OCI-LY7 (cell line): Measurements from ENCODE around the gene TAPBPL. TPM values are rescaled to one million over a fixed set of nuclear protein-coding genes. Genes with fewer than 3 reads are reported as not detected.

ENCODE experiments used
- BruUV-seq: library from RNA; stranded (reverse); fragments of 400-500 nt; replicated peaks from 2 replicates; lab custom pipeline; 2021; lab: Mats Ljungman, UMichigan
- CTCF ChIA-PET: fragments of 300-600 bp; sonication (Branson Sonifier 250); formaldehyde crosslinking; loops from one replicate; lab custom pipeline; 2022; ENCODE audit warnings: antibody characterized with exemption; ENCODE audit not compliant: unreplicated experiment; lab: Charles Lee
- POLR2A ChIA-PET: fragments of 300-600 bp; sonication (Branson Sonifier 250); formaldehyde crosslinking; loops from one replicate; lab custom pipeline; 2022; ENCODE audit warnings: antibody characterized with exemption; lab: Charles Lee
- DNase-seq: peaks from one replicate; pipeline ENCODE4 v3.0.0-alpha.2; 2015; ENCODE audit warnings: low spot score
- H2AFZ ChIP-seq: fragments of 200-600 bp; sonication (generic), shearing (Covaris generic); 2 replicates; pipeline ENCODE4 v1.6.1; 2014; ENCODE audit warnings: mild to moderate bottlenecking, antibody characterized with exemption, low read length, moderate library complexity
- H3K27ac ChIP-seq: fragments of 200-600 bp; sonication (generic); 2 replicates; pipeline ENCODE4 v1.5.1; 2014; ENCODE audit warnings: mixed run types, low read depth, mild to moderate bottlenecking, moderate library complexity, low read length, inconsistent platforms; ENCODE audit not compliant: poor library complexity, severe bottlenecking
- H3K36me3 ChIP-seq: fragments of 200-600 bp; sonication (generic); 2 replicates; pipeline ENCODE4 v1.6.1; 2014; ENCODE audit warnings: mild to moderate bottlenecking, antibody characterized with exemption, low read length, moderate library complexity, mixed read lengths; ENCODE audit not compliant: insufficient read depth
- H3K4me1 ChIP-seq: fragments of 200-600 bp; sonication (generic); 2 replicates; pipeline ENCODE4 v1.5.1; 2014; ENCODE audit warnings: mild to moderate bottlenecking, low read length; ENCODE audit not compliant: insufficient read depth, poor library complexity, severe bottlenecking
- H3K4me2 ChIP-seq: fragments of 200-600 bp; sonication (generic); 2 replicates; pipeline ENCODE4 v1.6.1; 2014; ENCODE audit warnings: mild to moderate bottlenecking, low read length
- H3K4me3 ChIP-seq: fragments of 200-600 bp; sonication (generic); 2 replicates; pipeline ENCODE4 v1.5.1; 2014; ENCODE audit warnings: mild to moderate bottlenecking, low read depth, low read length; ENCODE audit not compliant: poor library complexity, severe bottlenecking
- H3K79me2 ChIP-seq: fragments of 200-600 bp; sonication (generic); 2 replicates; pipeline ENCODE4 v1.6.1; 2016; ENCODE audit warnings: low read depth, mild to moderate bottlenecking, low read length, moderate library complexity, mixed read lengths; ENCODE audit not compliant: insufficient read depth
- H3K9me2 ChIP-seq: fragments of 200-600 bp; sonication (generic); 2 replicates; pipeline ENCODE4 v1.6.1; 2016; ENCODE audit warnings: mild to moderate bottlenecking, low read length, mixed read lengths; ENCODE audit not compliant: insufficient read depth
- H3K9me3 ChIP-seq: fragments of 200-600 bp; sonication (generic); 2 replicates; pipeline ENCODE4 v1.6.1; 2014; ENCODE audit warnings: mild to moderate bottlenecking, mixed run types, low read length, mixed read lengths
- H4K20me1 ChIP-seq: fragments of 200-600 bp; sonication (generic); 2 replicates; pipeline ENCODE4 v1.6.1; 2014; ENCODE audit warnings: mild to moderate bottlenecking, antibody characterized with exemption, low read length, moderate library complexity, mixed read lengths; ENCODE audit not compliant: insufficient read depth
- CTCF ChIP-seq: fragments of 200-600 bp; sonication (generic); conservative IDR thresholded peaks from 2 replicates; pipeline ENCODE4 v1.5.1; 2014; ENCODE audit warnings: mild to moderate bottlenecking, antibody characterized with exemption, low read length, moderate library complexity, mixed read lengths
- EZH2phosphoT487 ChIP-seq: fragments of 200-600 bp; sonication (generic); IDR thresholded peaks from 2 replicates; pipeline ENCODE4 v1.6.1; 2018; ENCODE audit warnings: low read depth, borderline replicate concordance, mild to moderate bottlenecking, mixed run types, antibody characterized with exemption, low read length, moderate library complexity, mixed read lengths
- intact Hi-C: fragments of 100-400 bp; cut with micrococcal nuclease; formaldehyde crosslinking; loops from one replicate; pipeline ENCODE4 v1.10.0; 2022; ENCODE audit not compliant: unreplicated experiment
- total RNA-seq, 2 experiments: library from RNA; depleted of rRNA in 1 of 2; stranded (reverse); fragments of >200 nt in 1 of 2; shearing (Covaris generic) in 1 of 2; gene quantifications; 2 replicates each; pipeline ENCODE4 v1.2.3, GENCODE V29; 2014 to 2022

The TAPBPL gene
- total RNA-seq, 2 experiments from 2014 or later = 23.7 to 25.5 TPM

- peak overlapping the region; percentile 93 for H3K27ac ChIP-seq
- H3K4me1 ChIP-seq = peaks cover 57% of the 10 kb centered on the region
- no peak overlapping the region for H2AFZ ChIP-seq
- H3K4me3 ChIP-seq = peak overlapping the region; percentile 24
- no peaks in the 10 kb centered on the region for H3K9me3 ChIP-seq
- no peak for DNase-seq
- peak overlapping the region; percentile 80 for H3K4me2 ChIP-seq
- ChIA-PET CTCF (interaction anchor here (0.6 to 1.0 kb wide), 3 partner anchors 33 to 311 kb away, joined by 3 to 7 read pairs (median 3); no protein-coding TSS in a partner anchor), POLR2A (interaction anchor here (0.7 to 8.2 kb wide), 12 partner anchors 8 to 123 kb away, joined by 3 to 112 read pairs (median 7); partner anchors contain the start of genes CD27, GAPDH, TAPBPL and VAMP1)
- BruUV-seq = TSS peak; percentile 20
- H3K79me2 ChIP-seq = no peaks in the 10 kb centered on the region; the same call in 1 of the 2 replicates
- H4K20me1 ChIP-seq = no peaks in the 10 kb centered on the region
- TF ChIP-seq CTCF = no peak
- H3K9me2 ChIP-seq = no peaks in the 10 kb centered on the region
- H3K36me3 ChIP-seq = peaks cover 93% of the 10 kb centered on the region
- intact Hi-C loops = loop anchor here (5.0 kb wide), 1 partner anchor 140 kb away; no protein-coding TSS in a partner anchor
Measured at GRCh38 chr12:6462234-6462995, 10.6 kb downstream of the TAPBPL start.

GRCh38 chr12:6463216-6463615 lies 11.4 kb downstream of the TAPBPL start:
- Histone ChIP-seq H3K36me3 (peaks cover 93% of the 10 kb centered on the region), H2AFZ (no peak overlapping the region), H3K4me1 (peaks cover 59% of the 10 kb centered on the region), H3K27ac (peak overlapping the region; percentile 93), H3K9me3 (0 out of 2 replicates have a peak, but pooled peaks cover 3% of the 10 kb centered on the region), H4K20me1 (no peaks in the 10 kb centered on the region), H3K79me2 (peaks cover 4% of the 10 kb centered on the region), H3K4me2 (peak overlapping the region; percentile 80; the same call in 1 of the 2 replicates), H3K4me3 (no peak overlapping the region), H3K9me2 (no peaks in the 10 kb centered on the region)
- CTCF ChIA-PET = interaction anchor here (0.7 to 1.4 kb wide), 2 partner anchors 19 to 95 kb away, joined by 3 to 6 read pairs; no protein-coding TSS in a partner anchor
- no peak for TF ChIP-seq CTCF
- no peak for TF ChIP-seq EZH2phosphoT487
- DNase-seq = no peak
- BruUV-seq = no TSS peak
- POLR2A ChIA-PET = interaction anchor here (0.6 to 8.2 kb wide), 9 partner anchors 12 to 124 kb away, joined by 3 to 112 read pairs (median 4); partner anchors contain the start of gene CD27
- intact Hi-C loops = loop anchor here (5.0 kb wide), 1 partner anchor 141 kb away; no protein-coding TSS in a partner anchor
